Neural cell (in vitro differentiated cells): ENCODE measurements around the gene SURF1.

ENCODE experiments used
- CTCF ChIP-seq: fragments of 450-650 bp; IDR thresholded peaks from 2 replicates; pipeline ENCODE4 v1.5.1; 2014; ENCODE audit warnings: antibody characterized with exemption, mild to moderate bottlenecking, moderate library complexity; ENCODE audit not compliant: poor library complexity, severe bottlenecking
- POLR2AphosphoS5 ChIP-seq: IDR thresholded peaks from 2 replicates; pipeline ENCODE4 v1.6.1; 2012
- REST ChIP-seq: IDR thresholded peaks from 2 replicates; pipeline ENCODE4 v1.6.1; 2012; ENCODE audit warnings: borderline replicate concordance
- TAF1 ChIP-seq: IDR thresholded peaks from 2 replicates; pipeline ENCODE4 v1.6.1; 2012; ENCODE audit warnings: low read depth

- TF ChIP-seq TAF1 (no peak), CTCF (no peak), POLR2AphosphoS5 (no peak), REST (no peak)
These were observed 49.5 kb upstream of the SURF1 start for GRCh38 chr9:133405508-133406438.
